Measurements from ENCODE around the gene SH2B3.

DNA sequence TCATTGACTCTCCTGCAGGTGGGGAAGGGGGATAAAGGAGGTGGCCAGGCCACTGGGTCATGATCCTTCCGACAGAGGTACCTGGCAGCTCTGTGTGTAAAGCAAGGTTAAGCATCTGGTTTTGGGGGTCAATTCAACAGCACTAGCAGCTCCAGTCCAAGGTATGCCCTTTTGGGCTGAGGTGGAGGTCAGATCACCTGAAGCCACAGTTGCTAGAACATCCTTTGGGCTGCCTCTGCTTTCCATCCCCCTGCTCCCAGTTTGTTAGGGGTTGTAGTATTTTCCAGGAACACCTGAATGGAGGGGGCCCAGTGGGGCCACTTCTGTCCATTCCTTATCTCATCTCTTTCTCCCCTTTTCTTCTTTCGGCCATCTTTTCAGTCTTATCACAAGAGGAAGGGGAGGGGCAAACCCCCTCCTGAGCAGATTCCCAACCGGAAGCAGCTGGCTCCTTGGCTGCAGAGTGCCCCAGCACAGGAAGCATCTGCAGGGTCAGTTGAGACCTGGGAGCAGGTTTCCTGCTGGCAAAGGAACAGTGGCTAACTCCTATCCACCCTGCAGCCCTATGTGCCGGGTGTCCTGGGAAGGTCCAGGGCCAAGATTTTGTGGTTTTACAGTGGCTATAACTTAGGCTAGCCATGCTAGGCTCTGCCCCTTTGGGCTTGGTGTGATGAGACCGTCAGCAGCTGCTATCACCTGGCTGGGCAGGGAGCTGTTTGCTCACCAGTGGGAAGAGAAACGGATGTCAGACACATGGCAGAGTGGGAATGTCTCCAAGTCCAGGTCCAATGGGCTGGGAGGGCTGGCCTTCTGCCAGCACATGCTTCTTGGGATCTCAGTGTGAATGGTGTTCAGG lies 40.2 kb downstream of the SH2B3 start:
- no peak for TF ChIP-seq POLR2A (IDR thresholded peaks at IDR 0.05)
- TF ChIP-seq, protein P1, sequence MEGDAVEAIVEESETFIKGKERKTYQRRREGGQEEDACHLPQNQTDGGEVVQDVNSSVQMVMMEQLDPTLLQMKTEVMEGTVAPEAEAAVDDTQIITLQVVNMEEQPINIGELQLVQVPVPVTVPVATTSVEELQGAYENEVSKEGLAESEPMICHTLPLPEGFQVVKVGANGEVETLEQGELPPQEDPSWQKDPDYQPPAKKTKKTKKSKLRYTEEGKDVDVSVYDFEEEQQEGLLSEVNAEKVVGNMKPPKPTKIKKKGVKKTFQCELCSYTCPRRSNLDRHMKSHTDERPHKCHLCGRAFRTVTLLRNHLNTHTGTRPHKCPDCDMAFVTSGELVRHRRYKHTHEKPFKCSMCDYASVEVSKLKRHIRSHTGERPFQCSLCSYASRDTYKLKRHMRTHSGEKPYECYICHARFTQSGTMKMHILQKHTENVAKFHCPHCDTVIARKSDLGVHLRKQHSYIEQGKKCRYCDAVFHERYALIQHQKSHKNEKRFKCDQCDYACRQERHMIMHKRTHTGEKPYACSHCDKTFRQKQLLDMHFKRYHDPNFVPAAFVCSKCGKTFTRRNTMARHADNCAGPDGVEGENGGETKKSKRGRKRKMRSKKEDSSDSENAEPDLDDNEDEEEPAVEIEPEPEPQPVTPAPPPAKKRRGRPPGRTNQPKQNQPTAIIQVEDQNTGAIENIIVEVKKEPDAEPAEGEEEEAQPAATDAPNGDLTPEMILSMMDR (IDR thresholded peaks at IDR 0.05): no peak

All from esophagus squamous epithelium (tissue), 4 donors.